Ascending aorta (tissue), 2 donors: Measurements from ENCODE around the gene ACTL7B. TPM values are rescaled to one million over a fixed set of nuclear protein-coding genes. Genes with fewer than 3 reads are reported as not detected.

ENCODE experiments used
- DNase-seq, 2 donors: peaks; one replicate each; pipeline ENCODE4 v3.0.0-alpha.2; 2019; ENCODE audit warnings: low spot score in 2 of 2
- H3K27ac ChIP-seq, 2 donors: fragments of 200-600 bp; sonication (generic); one replicate each; pipeline ENCODE4 v1.5.1; 2016 to 2017; ENCODE audit warnings: mild to moderate bottlenecking in 1 of 2
- H3K27me3 ChIP-seq: fragments of 200-600 bp; sonication (generic); one replicate; pipeline ENCODE4 v1.5.1; 2017
- H3K36me3 ChIP-seq, 2 donors: fragments of 200-600 bp; sonication (generic); one replicate each; pipeline ENCODE4 v1.5.1; 2016
- H3K4me1 ChIP-seq, 2 donors: fragments of 200-600 bp; sonication (generic); one replicate each; pipeline ENCODE4 v1.5.1; 2016 to 2017; ENCODE audit warnings: mild to moderate bottlenecking in 1 of 2
- H3K4me3 ChIP-seq, 2 donors: fragments of 200-600 bp; sonication (generic); one replicate each; pipeline ENCODE4 v1.5.1; 2016 to 2017; ENCODE audit warnings: mild to moderate bottlenecking in 1 of 2
- H3K9me3 ChIP-seq, 2 donors: fragments of 200-600 bp; sonication (generic); one replicate each; pipeline ENCODE4 v1.5.1; 2016
- CTCF ChIP-seq, 3 experiments: fragments of 200-600 bp in 2 of 3; fragments of 450-650 bp in 1 of 3; sonication (generic) in 2 of 3; IDR thresholded peaks; one replicate each; pipeline ENCODE4 v1.5.1; 2016 to 2019; ENCODE audit warnings: antibody characterized with exemption in 3 of 3, mild to moderate bottlenecking in 1 of 3, moderate library complexity in 1 of 3
- intact Hi-C: fragments of 100-400 bp; cut with DNase I; formaldehyde crosslinking; loops from one replicate; pipeline ENCODE4 v1.15.1; 2023
- total RNA-seq: library from RNA; depleted of rRNA; stranded (reverse); fragments of >200 nt; gene quantifications from one replicate; pipeline ENCODE4 v1.1.0, GENCODE V29; 2016

ACTL7B gene
- total RNA-seq, 1 donor from 2014 or later, result not detected

DNA sequence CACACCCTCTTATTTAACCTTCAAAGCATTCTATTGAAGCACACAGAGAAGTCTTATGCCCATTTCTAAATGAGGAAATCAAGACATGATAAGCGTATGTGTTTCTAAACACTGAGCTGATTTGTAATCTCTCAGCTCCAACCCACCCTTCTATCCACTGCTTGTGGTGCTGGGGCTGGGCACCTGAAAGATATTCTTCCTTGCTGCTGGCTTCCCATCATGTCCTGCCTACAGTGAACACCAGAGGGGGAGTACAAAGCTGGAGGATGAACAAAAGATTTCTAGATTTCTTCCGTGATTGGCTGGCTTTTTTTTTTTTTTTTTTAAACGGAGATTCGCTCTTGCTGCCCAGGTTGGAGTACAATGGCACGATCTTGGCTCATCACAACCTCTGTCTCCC, 20.6 kb upstream of the ACTL7B start:
- intact Hi-C loops, result no loop called here
- H3K4me3 ChIP-seq, result no peak overlapping the region
- no peak for TF ChIP-seq CTCF (IDR thresholded peaks at IDR 0.05)
- H3K4me1 ChIP-seq, result no peaks in the 10 kb centered on the region
- H3K27me3 ChIP-seq, result no peaks in the 10 kb centered on the region
- H3K36me3 ChIP-seq, result peaks cover 68 to 93% of the 10 kb centered on the region in 2 donors
- no peaks in the 10 kb centered on the region for H3K9me3 ChIP-seq
- no peak overlapping the region for H3K27ac ChIP-seq
- DNase-seq, result no peak

DNA sequence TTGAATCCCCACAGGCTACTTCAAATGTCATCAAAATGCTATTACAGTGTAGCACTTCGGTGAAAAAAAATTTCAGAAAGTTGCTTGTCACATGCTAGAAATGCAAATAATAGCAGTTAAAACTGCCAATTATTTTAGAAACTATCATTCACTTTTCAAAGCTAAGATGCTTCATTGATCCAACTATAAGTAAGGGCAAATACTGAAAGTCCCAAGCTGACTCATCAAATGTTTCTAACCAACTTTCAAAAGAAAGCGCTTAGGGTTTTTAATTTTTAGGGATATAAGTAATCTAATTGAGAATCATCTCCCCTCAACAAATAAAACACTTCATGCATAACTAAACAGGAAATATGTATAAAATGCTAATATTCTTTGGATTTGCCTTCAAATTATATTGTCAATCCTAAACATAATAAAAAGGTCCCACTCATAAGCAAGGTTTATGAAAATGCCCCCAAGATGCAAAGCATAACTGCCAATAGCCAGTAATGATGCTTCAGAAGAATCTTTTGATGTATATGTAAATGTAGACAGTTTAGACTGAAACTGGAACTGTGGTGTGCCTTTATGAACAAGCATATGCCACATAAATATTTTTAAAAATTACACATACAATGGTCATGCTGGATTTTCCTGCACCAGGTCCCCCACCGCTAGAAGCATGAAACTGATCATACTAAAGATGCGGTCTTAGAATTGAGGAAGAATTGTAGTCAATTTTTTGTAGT, 18.4 kb upstream of the ACTL7B start:
- Histone ChIP-seq H3K27me3 (no peaks in the 10 kb centered on the region), H3K4me1 (no peaks in the 10 kb centered on the region), H3K27ac (no peak overlapping the region), H3K4me3 (no peak overlapping the region), H3K9me3 (no peaks in the 10 kb centered on the region), H3K36me3 (peaks cover 67 to 89% of the 10 kb centered on the region in 2 donors)
- no peak for DNase-seq
- no peak for TF ChIP-seq CTCF (IDR thresholded peaks at IDR 0.05)
- intact Hi-C loops, result no loop called here

DNA sequence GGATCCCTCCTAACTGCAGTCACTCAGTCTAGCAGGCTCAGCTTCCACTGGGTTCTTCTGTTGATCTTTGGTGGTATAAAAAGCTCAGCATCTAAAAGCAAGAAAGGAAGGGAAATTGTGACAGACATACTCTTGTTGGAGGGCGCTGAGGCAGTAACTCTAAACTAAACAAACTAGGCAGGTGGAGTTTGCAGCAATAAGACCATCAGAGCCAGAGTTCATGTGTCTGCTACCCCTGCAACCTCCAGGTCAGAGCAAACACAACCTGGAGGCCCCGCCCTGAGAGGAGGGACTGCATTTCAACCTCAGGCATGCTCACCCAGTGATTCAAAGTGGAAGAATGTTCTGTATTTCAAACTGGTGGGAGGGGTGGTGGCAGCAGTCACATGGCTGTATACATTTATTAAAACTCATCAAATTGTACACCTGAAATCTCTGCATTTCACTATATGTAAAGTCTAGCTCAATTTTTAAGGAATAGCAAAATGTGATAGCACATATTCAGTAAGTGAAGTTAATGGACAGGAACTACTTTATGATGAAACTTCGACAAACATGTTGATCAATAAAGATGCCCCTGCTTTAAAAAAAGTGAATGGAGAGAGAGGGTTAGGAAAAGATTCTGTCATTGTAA, 13.4 kb upstream of the ACTL7B start:
- TF ChIP-seq CTCF (IDR thresholded peaks at IDR 0.05), result no peak
- Histone ChIP-seq H3K4me1 (no peaks in the 10 kb centered on the region), H3K36me3 (peaks cover 36 to 59% of the 10 kb centered on the region in 2 donors), H3K27me3 (no peaks in the 10 kb centered on the region), H3K4me3 (no peak overlapping the region), H3K9me3 (no peaks in the 10 kb centered on the region), H3K27ac (no peak overlapping the region)
- intact Hi-C loops, result no loop called here
- DNase-seq, result no peak

DNA sequence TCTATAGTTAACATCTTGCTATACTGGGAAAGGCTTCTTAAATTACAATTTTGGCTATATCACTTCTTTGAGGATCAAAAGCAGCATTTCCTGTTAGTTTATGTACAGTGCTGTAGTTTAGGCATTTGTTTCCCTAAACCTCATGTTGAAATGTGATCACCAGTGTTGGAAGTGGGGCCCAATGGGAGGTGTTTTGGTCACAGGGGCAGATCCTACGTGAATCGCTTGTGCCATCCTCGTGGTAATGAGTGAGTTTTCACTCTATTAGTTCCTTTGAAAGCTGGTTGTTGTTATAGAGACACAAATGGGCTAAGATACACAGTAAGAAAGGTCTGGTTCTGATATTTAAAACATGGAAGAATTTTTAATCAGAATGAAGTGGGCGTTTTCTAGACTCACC, 12.0 kb upstream of the ACTL7B start:
- no peaks in the 10 kb centered on the region for H3K27me3 ChIP-seq
- no peak for TF ChIP-seq CTCF (IDR thresholded peaks at IDR 0.05)
- intact Hi-C loops, result no loop called here
- H3K9me3 ChIP-seq, result no peaks in the 10 kb centered on the region
- no peak overlapping the region for H3K4me3 ChIP-seq
- H3K27ac ChIP-seq, result no peak overlapping the region
- H3K4me1 ChIP-seq, result no peaks in the 10 kb centered on the region
- no peak for DNase-seq
- H3K36me3 ChIP-seq, result peaks cover 24 to 45% of the 10 kb centered on the region in 2 donors

DNA sequence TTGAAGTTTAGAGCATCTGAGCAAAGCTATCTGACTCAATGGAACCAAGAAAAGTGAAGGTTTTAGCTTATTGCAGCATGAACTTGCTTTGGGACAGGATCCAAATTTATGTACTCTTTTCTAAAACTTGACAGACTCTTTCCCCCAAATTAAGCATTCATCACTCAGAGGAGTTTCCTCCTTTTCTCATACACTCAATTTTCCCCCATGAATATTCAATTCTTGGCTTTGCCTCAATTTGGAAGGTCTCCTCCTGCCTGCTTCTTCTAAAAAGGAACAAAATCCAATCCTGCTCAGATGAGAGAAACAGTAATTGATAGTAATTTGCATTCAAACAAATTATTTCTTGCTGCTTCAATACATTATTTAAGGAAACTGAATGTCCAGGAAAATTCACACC, 11.3 kb upstream of the ACTL7B start:
- H3K36me3 ChIP-seq, result peaks cover 24 to 40% of the 10 kb centered on the region in 2 donors
- DNase-seq, result no peak
- H3K9me3 ChIP-seq, result no peaks in the 10 kb centered on the region
- H3K4me1 ChIP-seq, result no peaks in the 10 kb centered on the region
- TF ChIP-seq CTCF (IDR thresholded peaks at IDR 0.05), result no peak
- no peak overlapping the region for H3K4me3 ChIP-seq
- intact Hi-C loops, result no loop called here
- no peaks in the 10 kb centered on the region for H3K27me3 ChIP-seq
- no peak overlapping the region for H3K27ac ChIP-seq
